ENCODE data around the gene LCOR. TPM values are rescaled to one million over a fixed set of nuclear protein-coding genes. Genes with fewer than 3 reads are reported as not detected.

LCOR gene
- total and polyA plus RNA-seq, 9 donors, result 9.0 to 18.0 (median 12.0) TPM

DNA sequence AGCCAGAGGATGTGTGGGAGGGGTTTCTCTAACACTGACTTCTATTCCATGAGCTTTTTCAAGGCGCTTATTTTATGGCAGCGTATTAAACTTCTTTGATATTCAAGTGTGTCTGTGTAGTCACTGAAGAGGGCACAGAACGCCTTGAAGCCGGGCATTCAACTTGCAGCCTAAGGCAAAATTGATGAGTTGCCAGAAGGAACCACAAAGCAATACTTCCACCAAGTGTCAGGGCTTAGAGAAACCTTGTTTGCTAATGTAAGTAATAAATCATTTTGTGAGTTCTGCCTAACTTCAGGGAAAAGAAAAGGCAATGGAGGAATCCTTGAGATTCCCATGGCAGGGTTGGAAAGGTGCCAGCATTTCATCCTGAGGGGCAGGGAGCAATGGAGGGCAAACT is 163.8 kb downstream of the LCOR start:
- Histone ChIP-seq H3K36me3 (ENCODE audit: control insufficient read depth, insufficient read depth, low read length) (no peaks in the 10 kb centered on the region), H3K27me3 (ENCODE audit: control insufficient read depth, insufficient read depth, low read length) (no peaks in the 10 kb centered on the region), H3K27ac (ENCODE audit: low read length) (no peak overlapping the region), H3K9me3 (replicated peaks; ENCODE audit: control insufficient read depth, low read depth, low read length) (no peaks in the 10 kb centered on the region), H3K4me1 (ENCODE audit: control insufficient read depth, insufficient read depth, low read length) (no peaks in the 10 kb centered on the region), H3K4me3 (ENCODE audit: low read length) (no peak overlapping the region)
- WGBS (ENCODE audit: insufficient coverage), result 83% methylated on average over 2 of the region's 4 CpGs
- no peak for DNase-seq

DNA sequence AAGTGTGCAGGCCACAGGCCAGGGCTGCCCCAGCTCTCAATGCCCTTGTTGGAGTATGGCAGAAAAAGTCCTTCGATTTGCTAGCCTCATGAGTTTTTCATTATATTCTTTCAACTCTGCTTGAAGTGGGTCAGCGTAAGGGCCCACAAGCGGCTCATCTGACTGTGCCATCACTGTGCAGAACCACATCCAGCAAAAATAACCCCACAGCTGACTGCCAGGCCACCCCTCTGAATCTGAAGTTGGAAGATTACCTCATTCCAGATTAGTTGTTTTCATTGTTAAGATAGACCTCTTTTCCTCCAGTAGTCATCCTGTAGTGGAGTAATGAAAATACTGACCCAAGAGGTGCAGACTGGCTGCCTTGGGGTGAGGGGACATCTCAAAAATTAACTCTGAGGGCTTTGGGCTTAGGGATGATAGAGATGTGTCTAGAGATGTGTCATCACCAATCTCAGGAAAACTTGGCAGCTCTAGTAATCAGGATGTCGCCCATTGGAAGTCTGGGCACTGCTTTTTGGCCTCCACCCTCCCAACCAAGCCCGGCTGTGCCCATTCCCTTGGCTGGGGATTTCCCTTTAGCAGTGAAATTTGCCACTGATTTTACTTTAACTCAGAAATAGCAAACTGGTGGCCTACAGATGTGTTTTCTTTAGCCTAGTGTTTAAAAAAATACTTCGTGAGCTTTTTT is 164.3 kb downstream of the LCOR start:
- H3K27ac ChIP-seq (ENCODE audit: low read length), result no peak overlapping the region

DNA sequence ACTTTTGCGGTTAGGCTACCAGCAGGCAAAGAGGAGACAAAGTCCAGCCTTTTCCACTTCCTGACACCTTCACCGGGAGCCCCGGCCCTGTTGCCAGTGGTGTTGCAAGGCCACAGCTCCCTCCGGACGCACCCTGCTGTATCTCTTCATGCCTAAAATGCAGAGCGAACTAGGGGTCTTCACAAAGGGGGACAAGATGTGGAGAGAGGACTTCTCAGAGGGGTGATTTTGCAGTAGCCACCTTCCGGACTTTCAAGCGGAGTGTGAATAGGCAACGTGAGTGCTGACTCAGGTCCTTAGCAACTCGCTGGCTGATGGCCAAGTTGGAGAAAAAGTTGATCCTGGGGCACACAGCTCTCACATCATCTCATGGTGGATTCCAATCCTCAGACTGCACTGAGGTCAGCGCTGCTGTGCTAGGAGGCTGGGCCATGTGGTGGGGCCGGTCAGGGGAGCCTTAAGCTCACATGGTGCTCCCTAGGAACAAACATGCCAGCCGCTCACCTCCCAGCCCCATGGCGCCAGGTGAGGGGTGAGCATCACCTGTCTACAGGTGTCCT is 166.3 kb downstream of the LCOR start:
- H3K36me3 ChIP-seq (ENCODE audit: control insufficient read depth, insufficient read depth, low read length), result no peaks in the 10 kb centered on the region
- no peak overlapping the region for H3K27ac ChIP-seq (ENCODE audit: low read length)
- H3K4me1 ChIP-seq (ENCODE audit: control insufficient read depth, insufficient read depth, low read length), result no peaks in the 10 kb centered on the region
- H3K9me3 ChIP-seq (replicated peaks; ENCODE audit: control insufficient read depth, low read depth, low read length), result no peaks in the 10 kb centered on the region
- H3K4me3 ChIP-seq (ENCODE audit: low read length), result no peak overlapping the region
- DNase-seq, result no peak
- WGBS (ENCODE audit: insufficient coverage), result 80% methylated on average over 10 of the region's 14 CpGs
- H3K27me3 ChIP-seq (ENCODE audit: control insufficient read depth, insufficient read depth, low read length), result no peaks in the 10 kb centered on the region

More for the DNA sequence above, 164.3 kb downstream of the LCOR start:
- WGBS (ENCODE audit: insufficient coverage), result 80% methylated on average over 2 of the region's 6 CpGs
- no peak overlapping the region for H3K4me3 ChIP-seq (ENCODE audit: low read length)
- H3K36me3 ChIP-seq (ENCODE audit: control insufficient read depth, insufficient read depth, low read length), result no peaks in the 10 kb centered on the region
- H3K9me3 ChIP-seq (replicated peaks; ENCODE audit: control insufficient read depth, low read depth, low read length), result no peaks in the 10 kb centered on the region
- no peak for DNase-seq
- no peaks in the 10 kb centered on the region for H3K27me3 ChIP-seq (ENCODE audit: control insufficient read depth, insufficient read depth, low read length)
- no peaks in the 10 kb centered on the region for H3K4me1 ChIP-seq (ENCODE audit: control insufficient read depth, insufficient read depth, low read length)

DNA sequence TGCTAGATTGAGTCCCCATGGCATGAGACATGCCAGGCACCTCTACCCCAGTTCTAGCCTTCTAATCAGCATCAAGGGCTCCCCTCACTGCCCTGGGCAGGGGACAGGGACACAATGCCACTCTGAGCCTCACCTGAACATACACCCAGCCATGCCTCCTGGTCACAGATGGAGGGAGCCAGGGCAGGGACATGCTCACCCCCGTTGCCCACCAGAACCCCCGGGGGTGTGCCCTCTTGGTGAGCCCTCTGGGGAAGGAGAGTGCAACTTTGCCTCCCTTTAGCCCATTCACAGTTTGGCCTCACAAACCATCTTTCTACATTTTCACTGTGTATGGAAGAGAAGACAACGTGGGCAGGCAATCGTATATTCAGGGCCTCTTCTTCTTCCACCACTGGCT is 167.2 kb downstream of the LCOR start:
- Histone ChIP-seq H3K4me3 (ENCODE audit: low read length) (no peak overlapping the region), H3K27ac (ENCODE audit: low read length) (no peak overlapping the region), H3K36me3 (ENCODE audit: control insufficient read depth, insufficient read depth, low read length) (no peaks in the 10 kb centered on the region), H3K4me1 (ENCODE audit: control insufficient read depth, insufficient read depth, low read length) (no peaks in the 10 kb centered on the region), H3K27me3 (ENCODE audit: control insufficient read depth, insufficient read depth, low read length) (no peaks in the 10 kb centered on the region), H3K9me3 (replicated peaks; ENCODE audit: control insufficient read depth, low read depth, low read length) (no peaks in the 10 kb centered on the region)
- DNase-seq, result no peak
- WGBS (ENCODE audit: insufficient coverage), result 85% methylated on average over 2 of the region's 4 CpGs

DNA sequence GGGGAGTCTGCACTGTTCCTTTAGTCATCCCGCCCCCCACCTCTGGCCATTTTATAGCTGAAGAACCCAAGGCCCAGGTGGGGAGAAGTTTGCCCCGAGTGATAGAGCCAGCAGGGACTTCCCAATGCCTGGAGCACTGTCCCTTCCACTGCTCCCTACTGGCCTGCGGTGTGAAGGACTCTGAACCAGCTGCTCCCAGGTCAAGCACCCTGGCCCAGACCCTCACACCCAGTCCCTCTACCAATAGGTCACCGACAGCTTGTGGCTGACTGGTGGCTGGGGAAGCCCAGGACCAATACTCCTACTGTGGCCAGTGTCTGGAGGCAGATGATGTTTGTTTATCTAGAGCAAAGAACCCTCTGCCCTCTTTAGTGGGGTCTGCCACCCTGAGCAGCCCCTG is 167.9 kb downstream of the LCOR start:
- WGBS (ENCODE audit: insufficient coverage), result no CpG with 5 or more reads among the region's 4 CpGs
- H3K36me3 ChIP-seq (ENCODE audit: control insufficient read depth, insufficient read depth, low read length), result no peaks in the 10 kb centered on the region
- H3K27ac ChIP-seq (ENCODE audit: low read length), result no peak overlapping the region
- H3K9me3 ChIP-seq (replicated peaks; ENCODE audit: control insufficient read depth, low read depth, low read length), result no peaks in the 10 kb centered on the region
- H3K4me3 ChIP-seq (ENCODE audit: low read length), result no peak overlapping the region
- no peak for DNase-seq
- no peaks in the 10 kb centered on the region for H3K4me1 ChIP-seq (ENCODE audit: control insufficient read depth, insufficient read depth, low read length)
- H3K27me3 ChIP-seq (ENCODE audit: control insufficient read depth, insufficient read depth, low read length), result no peaks in the 10 kb centered on the region

DNA sequence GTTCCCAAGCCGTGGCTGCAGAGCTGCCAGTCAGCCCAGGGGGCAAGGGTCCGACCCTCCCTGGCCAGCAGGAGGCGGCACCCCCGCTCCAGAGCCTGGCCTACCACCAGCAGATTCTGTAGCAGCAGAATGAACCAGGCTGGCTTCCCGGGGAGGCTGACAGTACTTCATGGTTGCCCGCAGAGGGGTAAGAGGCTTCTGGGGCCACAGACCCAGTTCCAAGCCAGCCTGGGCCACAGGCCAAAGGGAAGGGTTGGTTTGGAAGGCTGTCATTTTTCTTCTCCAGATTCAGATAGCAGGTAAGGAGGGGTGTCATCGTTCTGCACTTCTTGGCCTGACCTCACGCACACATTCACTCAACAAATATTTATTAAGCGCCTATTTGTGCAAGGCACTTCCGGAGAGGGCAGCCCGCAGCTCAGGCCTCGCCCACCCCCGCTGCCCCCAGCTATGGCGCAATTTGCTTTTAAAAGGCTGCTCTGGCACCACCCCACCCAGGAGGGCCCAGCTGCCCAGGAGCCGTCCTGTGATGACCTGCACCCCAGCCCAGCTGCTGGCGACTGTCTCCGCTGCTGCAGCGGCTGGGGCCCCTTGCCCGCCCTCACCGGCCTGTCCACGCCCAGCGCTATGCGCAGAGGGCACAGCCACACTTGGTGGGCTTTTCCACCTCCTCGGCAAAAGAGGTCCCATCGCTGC is 168.5 kb downstream of the LCOR start:
- DNase-seq, result no peak
- Histone ChIP-seq H3K27ac (ENCODE audit: low read length) (no peak overlapping the region), H3K9me3 (replicated peaks; ENCODE audit: control insufficient read depth, low read depth, low read length) (no peaks in the 10 kb centered on the region), H3K36me3 (ENCODE audit: control insufficient read depth, insufficient read depth, low read length) (no peaks in the 10 kb centered on the region), H3K4me3 (ENCODE audit: low read length) (no peak overlapping the region), H3K4me1 (ENCODE audit: control insufficient read depth, insufficient read depth, low read length) (no peaks in the 10 kb centered on the region), H3K27me3 (ENCODE audit: control insufficient read depth, insufficient read depth, low read length) (no peaks in the 10 kb centered on the region)
- WGBS (ENCODE audit: insufficient coverage), result 83% methylated on average over 23 of the region's 25 CpGs

DNA sequence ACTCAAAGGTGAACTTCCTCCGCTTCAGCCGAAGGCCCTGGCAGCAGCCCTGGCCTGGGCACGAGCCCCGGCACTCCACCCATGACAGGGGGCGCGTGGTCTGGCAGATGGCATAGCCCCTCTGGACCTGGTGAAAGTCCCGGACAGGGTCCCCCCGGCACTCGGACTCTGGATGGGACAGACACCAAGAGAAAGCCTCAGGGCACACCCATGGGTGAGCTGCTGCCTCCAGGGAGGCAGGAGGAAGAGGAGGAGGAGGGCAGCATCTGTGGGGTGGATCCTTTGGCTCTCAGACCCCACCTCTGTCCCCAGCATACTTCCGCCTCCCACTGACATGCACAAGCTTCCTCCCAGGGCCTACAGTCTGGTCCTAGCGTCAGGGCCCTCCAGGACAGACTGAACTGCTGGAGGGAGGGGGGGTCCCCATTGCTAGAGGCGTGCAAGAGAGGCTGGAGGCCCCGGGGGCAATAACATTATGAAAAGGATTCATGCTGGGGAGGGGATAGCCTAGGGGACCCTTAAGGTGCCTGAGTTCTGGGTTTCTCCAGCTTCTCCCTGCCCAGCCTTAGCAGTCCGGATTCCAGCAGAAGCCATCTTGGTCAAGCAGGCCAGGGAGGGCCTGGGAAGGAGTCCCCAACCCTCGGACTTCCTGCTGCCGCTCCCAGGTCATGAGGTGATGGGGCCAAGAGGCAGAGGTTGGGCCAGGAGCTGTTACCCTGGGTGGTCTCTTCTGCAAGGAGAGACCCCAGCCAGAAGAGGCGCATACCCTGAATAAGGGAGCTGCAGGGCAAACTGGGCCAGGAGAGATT is 169.3 kb downstream of the LCOR start:
- 90% methylated on average over 12 of the region's 17 CpGs for WGBS (ENCODE audit: insufficient coverage)
- Histone ChIP-seq H3K4me1 (ENCODE audit: control insufficient read depth, insufficient read depth, low read length) (no peaks in the 10 kb centered on the region), H3K27me3 (ENCODE audit: control insufficient read depth, insufficient read depth, low read length) (no peaks in the 10 kb centered on the region), H3K9me3 (replicated peaks; ENCODE audit: control insufficient read depth, low read depth, low read length) (no peaks in the 10 kb centered on the region), H3K36me3 (ENCODE audit: control insufficient read depth, insufficient read depth, low read length) (no peaks in the 10 kb centered on the region), H3K27ac (ENCODE audit: low read length) (no peak overlapping the region), H3K4me3 (ENCODE audit: low read length) (no peak overlapping the region)
- DNase-seq, result no peak

DNA sequence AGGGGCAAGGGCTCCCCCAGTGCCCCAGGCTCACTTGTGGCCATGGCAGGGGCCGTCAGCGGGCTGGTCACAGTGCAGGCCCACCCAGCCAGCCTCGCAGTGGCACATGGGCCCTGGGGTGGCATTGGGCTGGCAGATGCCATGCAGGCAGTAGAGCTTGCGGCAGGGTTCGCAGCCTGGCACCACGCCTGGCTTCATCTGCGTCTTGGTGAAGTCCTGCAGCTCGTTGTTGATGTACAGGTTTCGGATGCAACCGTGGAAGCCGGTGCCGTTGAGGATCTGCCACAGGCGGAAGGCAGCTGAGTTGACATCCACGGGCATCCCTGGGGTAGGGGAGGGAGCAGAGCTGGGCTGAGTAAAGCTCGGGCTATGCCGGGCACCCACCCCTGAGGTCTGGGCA is 170.6 kb downstream of the LCOR start:
- Histone ChIP-seq H3K27me3 (ENCODE audit: control insufficient read depth, insufficient read depth, low read length) (no peaks in the 10 kb centered on the region), H3K36me3 (ENCODE audit: control insufficient read depth, insufficient read depth, low read length) (no peaks in the 10 kb centered on the region), H3K4me3 (ENCODE audit: low read length) (no peak overlapping the region), H3K4me1 (ENCODE audit: control insufficient read depth, insufficient read depth, low read length) (no peaks in the 10 kb centered on the region), H3K9me3 (replicated peaks; ENCODE audit: control insufficient read depth, low read depth, low read length) (peaks cover 2% of the 10 kb centered on the region), H3K27ac (ENCODE audit: low read length) (no peak overlapping the region)
- no peak for DNase-seq
- 92% methylated on average over 14 of the region's 16 CpGs for WGBS (ENCODE audit: insufficient coverage)

DNA sequence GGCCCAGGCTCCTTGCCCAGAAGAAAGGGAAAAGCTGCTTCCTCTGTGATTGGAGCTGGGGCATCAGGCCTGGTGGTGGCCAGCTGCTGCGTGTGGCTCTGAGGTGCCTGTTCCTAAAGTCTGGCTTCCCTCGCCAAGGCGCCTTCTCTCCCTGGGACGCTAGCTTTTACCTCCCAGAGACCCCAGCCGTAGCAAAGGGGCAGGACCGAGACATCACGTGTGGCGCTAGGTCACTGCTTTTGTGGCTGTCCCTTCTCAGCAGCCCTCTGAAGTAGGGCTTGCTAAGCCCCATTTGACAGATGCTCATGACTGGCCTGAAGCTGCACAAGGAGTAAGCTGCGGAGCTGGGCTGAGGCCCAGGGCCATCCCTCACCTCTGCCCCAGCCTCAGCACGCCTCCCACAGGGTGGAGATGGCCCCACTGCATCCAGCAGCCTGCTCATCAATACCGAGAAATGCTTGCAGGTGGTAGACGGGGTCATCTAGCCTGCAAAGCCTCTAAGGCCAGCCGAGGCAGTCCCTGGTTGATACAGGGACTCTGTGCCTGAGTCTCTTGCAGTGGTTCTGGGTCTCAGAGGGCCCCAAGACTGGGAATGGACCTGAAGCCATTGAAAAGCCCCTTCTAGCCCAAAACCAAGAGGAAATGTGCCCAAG is 171.2 kb downstream of the LCOR start:
- Histone ChIP-seq H3K36me3 (ENCODE audit: control insufficient read depth, insufficient read depth, low read length) (no peaks in the 10 kb centered on the region), H3K27me3 (ENCODE audit: control insufficient read depth, insufficient read depth, low read length) (no peaks in the 10 kb centered on the region), H3K4me3 (ENCODE audit: low read length) (no peak overlapping the region), H3K27ac (ENCODE audit: low read length) (no peak overlapping the region), H3K4me1 (ENCODE audit: control insufficient read depth, insufficient read depth, low read length) (no peaks in the 10 kb centered on the region), H3K9me3 (replicated peaks; ENCODE audit: control insufficient read depth, low read depth, low read length) (peaks cover 2% of the 10 kb centered on the region)
- 87% methylated on average over 12 of the region's 13 CpGs for WGBS (ENCODE audit: insufficient coverage)
- no peak for DNase-seq
